ENCODE results near the gene UBE2G1.

The UBE2G1 gene

DNA sequence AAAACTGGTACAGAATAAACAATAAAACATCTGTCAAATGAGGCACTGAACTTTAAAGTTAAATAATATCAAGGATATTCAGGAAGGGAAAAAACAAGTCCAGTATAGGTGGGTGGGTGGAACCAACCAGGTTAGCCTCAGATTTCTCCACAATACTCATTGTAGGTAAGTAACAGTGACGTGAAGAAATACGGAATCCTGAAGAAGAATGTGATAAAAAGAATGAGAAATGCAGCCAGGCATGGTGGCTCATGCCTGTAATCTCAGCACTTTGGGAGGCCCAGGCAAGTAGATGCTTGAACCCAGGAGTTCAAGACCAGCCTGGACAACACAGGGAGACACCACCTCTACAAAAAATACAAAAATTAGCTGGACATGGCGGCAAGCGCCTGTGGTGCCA, 47.3 kb downstream of the UBE2G1 start:
- TF ChIP-seq, protein P1, sequence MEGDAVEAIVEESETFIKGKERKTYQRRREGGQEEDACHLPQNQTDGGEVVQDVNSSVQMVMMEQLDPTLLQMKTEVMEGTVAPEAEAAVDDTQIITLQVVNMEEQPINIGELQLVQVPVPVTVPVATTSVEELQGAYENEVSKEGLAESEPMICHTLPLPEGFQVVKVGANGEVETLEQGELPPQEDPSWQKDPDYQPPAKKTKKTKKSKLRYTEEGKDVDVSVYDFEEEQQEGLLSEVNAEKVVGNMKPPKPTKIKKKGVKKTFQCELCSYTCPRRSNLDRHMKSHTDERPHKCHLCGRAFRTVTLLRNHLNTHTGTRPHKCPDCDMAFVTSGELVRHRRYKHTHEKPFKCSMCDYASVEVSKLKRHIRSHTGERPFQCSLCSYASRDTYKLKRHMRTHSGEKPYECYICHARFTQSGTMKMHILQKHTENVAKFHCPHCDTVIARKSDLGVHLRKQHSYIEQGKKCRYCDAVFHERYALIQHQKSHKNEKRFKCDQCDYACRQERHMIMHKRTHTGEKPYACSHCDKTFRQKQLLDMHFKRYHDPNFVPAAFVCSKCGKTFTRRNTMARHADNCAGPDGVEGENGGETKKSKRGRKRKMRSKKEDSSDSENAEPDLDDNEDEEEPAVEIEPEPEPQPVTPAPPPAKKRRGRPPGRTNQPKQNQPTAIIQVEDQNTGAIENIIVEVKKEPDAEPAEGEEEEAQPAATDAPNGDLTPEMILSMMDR (IDR thresholded peaks at IDR 0.05; ENCODE audit: low read depth, low read length), result no peak
- H3K4me3 ChIP-seq (ENCODE audit: low read depth, low read length), result no peak overlapping the region

DNA sequence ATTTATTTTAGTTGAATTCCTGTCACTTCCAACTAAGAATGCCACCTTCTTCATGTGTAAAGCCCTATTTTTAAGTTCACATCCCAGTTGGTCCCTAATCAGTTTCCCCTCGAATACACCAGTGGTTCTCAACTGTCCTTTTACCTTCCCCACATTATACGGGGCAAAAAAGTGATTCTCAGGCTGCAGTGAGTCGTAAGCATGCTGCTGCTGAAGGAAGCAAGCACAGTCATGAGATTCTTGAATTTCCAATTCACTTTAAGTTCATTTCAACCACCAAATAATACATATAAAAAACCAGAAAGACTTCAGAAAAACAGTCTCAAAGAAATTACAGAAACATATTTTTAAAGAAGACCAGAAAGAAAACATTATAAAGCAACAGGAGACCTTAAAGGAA, 47.9 kb downstream of the UBE2G1 start:
- TF ChIP-seq, protein P1 (IDR thresholded peaks at IDR 0.05; ENCODE audit: low read depth, low read length), result no peak
- H3K4me3 ChIP-seq (ENCODE audit: low read depth, low read length), result no peak overlapping the region

DNA sequence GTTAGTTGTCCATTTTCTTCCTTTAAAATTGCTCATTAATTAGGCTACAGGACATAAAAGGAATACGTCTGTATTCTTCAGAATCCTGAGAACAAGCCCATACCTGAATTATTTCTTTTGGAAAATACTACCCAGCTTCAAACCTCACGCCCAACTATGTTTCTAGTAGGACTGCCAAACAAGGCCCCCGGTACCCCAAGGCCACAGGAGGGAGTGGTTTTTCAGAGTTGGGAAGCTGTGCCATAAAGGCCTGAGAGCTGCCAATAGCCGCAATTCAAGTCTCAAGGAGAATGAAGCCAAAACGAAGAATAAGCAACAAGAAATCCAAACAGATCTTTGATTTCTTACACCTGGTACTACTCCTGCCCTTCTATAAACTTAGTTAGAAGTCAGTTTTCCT, 48.3 kb downstream of the UBE2G1 start:
- no peak overlapping the region for H3K4me3 ChIP-seq (ENCODE audit: low read depth, low read length)
- TF ChIP-seq, protein P1 (IDR thresholded peaks at IDR 0.05; ENCODE audit: low read depth, low read length), result no peak

DNA sequence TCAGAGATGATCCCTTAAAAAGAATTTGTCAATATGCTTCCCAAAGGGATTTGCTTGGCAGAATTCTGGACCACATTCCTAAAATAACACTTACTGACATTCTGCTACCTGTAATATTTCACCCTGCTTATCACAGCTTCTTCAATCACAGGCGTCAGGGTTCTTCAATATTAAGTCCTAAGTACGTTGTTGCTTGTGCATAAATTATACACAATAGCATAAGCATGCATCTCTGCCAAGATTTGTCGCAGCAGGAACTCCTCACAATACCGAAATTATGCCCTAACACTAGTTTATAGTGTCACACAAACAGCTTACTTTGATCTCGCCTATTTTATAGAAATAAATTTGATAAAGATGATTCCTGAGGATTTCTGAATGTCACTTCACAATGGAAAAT, 48.9 kb downstream of the UBE2G1 start:
- TF ChIP-seq, protein P1 (IDR thresholded peaks at IDR 0.05; ENCODE audit: low read depth, low read length), result no peak
- H3K4me3 ChIP-seq (ENCODE audit: low read depth, low read length), result no peak overlapping the region

DNA sequence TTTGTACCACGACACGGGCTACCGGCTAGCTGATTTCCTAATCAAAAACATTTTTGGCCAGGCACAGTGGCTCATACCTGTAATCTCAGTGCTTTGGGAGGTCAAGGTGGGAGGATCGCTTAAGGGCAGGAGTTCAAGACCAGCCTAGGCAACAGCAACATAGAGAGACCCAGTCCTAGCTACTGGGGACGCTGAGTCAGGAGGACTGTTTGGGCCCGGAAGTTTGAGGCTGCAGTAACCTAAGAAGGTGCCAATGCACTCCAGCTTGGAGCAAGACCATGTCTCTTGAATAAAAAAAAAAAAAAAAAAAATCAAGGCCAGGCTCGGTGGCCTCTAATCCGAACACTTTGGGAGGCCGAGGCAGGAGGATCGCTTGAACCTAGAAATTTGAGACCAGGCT, 49.8 kb downstream of the UBE2G1 start:
- TF ChIP-seq, protein P1 (IDR thresholded peaks at IDR 0.05; ENCODE audit: low read depth, low read length), result no peak
- H3K4me3 ChIP-seq (ENCODE audit: low read depth, low read length), result no peak overlapping the region

DNA sequence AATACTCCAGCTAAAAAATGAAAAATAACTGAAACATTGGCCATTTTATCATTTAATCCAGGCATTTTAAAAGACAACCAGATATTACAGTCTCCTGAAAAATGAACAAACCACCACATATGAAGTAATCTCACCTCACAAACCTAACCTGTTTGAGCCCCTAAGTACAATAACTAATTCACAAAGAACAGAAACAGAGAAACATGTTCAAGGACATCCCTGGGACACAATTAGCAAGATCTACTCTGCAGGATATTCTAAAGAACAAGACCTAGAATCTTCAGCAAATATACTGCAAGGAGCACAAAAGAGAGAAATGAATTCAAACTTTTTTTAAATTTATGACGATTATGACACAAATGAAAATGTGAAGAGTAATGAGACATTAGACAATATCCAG, 51.9 kb downstream of the UBE2G1 start:
- TF ChIP-seq, protein P1 (IDR thresholded peaks at IDR 0.05; ENCODE audit: low read depth, low read length), result no peak
- H3K4me3 ChIP-seq (ENCODE audit: low read depth, low read length), result no peak overlapping the region

DNA sequence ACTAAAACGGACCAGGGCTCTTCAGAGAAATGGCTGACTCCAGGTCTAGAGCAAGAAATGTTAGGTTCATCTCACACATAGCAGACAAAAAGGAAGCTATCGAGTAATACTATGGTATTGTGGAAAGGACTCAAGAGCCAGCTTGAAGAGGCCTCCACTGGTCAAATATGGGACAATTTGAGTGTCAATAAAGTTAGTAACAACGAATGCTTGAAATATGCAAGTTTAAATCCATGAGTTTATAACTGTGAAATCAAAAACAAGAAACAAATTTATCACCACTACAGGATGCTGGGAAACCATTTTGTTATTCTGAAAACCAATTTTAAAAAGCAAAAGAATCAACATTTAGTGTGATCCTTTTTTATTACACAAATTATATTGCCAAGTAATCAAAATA, 52.3 kb downstream of the UBE2G1 start:
- no peak overlapping the region for H3K4me3 ChIP-seq (ENCODE audit: low read depth, low read length)
- TF ChIP-seq, protein P1 (IDR thresholded peaks at IDR 0.05; ENCODE audit: low read depth, low read length), result no peak
